IMR-90 (cell line): ENCODE data around the gene ARL10. TPM values are rescaled to one million over a fixed set of nuclear protein-coding genes. Genes with fewer than 3 reads are reported as not detected.

ENCODE experiments used
- ATAC-seq: fragments of 200-7000 bp; cut with Tn5 transposase; 2 replicates; pipeline ENCODE4 v1.9.1; 2020; ENCODE audit warnings: low read depth, mild to moderate bottlenecking, moderate library complexity
- BruUV-seq: library from RNA; stranded (reverse); fragments of 400-500 nt; replicated peaks from 2 replicates; lab custom pipeline; 2021; lab: Mats Ljungman, UMichigan
- CTCF ChIA-PET: fragments of 300-600 bp; formaldehyde crosslinking; extraction: SDS; loops from one replicate; lab custom pipeline; 2021; ENCODE audit warnings: antibody characterized with exemption; lab: Yijun Ruan, JAX
- POLR2A ChIA-PET: fragments of 300-600 bp; sonication (Branson Sonifier 250); formaldehyde crosslinking; loops from one replicate; lab custom pipeline; 2022; ENCODE audit warnings: antibody characterized with exemption; ENCODE audit not compliant: unreplicated experiment; lab: Charles Lee
- DNase-seq: peaks from one replicate; pipeline ENCODE4 v3.0.0; 2013
- H2AFZ ChIP-seq: replicated peaks from 2 replicates; pipeline ENCODE3; 2013; ENCODE audit warnings: low read length, mild to moderate bottlenecking; ENCODE audit not compliant: poor library complexity
- H2AK5ac ChIP-seq: 2 replicates; pipeline ENCODE4 v1.6.1; 2013; ENCODE audit warnings: low read depth, low read length, inconsistent platforms
- H2AK9ac ChIP-seq: replicated peaks from 2 replicates; pipeline ENCODE3; 2013; ENCODE audit warnings: mild to moderate bottlenecking, low read depth, low read length, moderate library complexity; ENCODE audit not compliant: poor library complexity
- H2BK120ac ChIP-seq: 2 replicates; pipeline ENCODE4 v1.6.1; 2013; ENCODE audit warnings: low read depth, low read length, inconsistent platforms
- H2BK15ac ChIP-seq: 3 replicates; pipeline ENCODE4 v1.6.1; 2013; ENCODE audit warnings: low read depth, low read length, inconsistent platforms
- H2BK20ac ChIP-seq: 2 replicates; pipeline ENCODE4 v1.6.1; 2013; ENCODE audit warnings: low read depth, mild to moderate bottlenecking, inconsistent platforms, low read length, moderate library complexity
- H2BK5ac ChIP-seq: 2 replicates; pipeline ENCODE4 v1.6.1; 2013; ENCODE audit warnings: mild to moderate bottlenecking, low read depth, low read length, inconsistent platforms; ENCODE audit not compliant: poor library complexity, severe bottlenecking
- H3K14ac ChIP-seq: replicated peaks from 2 replicates; pipeline ENCODE4 v1.6.1; 2013; ENCODE audit warnings: low read depth, low read length, inconsistent platforms
- H3K18ac ChIP-seq: 2 replicates; pipeline ENCODE4 v1.6.1; 2013; ENCODE audit warnings: low read depth, low read length, control low read depth
- H3K23ac ChIP-seq: 2 replicates; pipeline ENCODE4 v1.6.1; 2013; ENCODE audit warnings: low read depth, low read length, inconsistent platforms
- H3K27ac ChIP-seq: 2 replicates; pipeline ENCODE4 v1.5.1; 2013; ENCODE audit warnings: mild to moderate bottlenecking, control low read depth, low read length; ENCODE audit not compliant: insufficient read depth
- H3K27me3 ChIP-seq: 2 replicates; pipeline ENCODE4 v1.6.1; 2013; ENCODE audit warnings: low read length; ENCODE audit not compliant: control insufficient read depth, insufficient read depth
- H3K36me3 ChIP-seq: 2 replicates; pipeline ENCODE4 v1.6.1; 2013; ENCODE audit warnings: low read length, mixed read lengths; ENCODE audit not compliant: control insufficient read depth, insufficient read depth
- H3K4ac ChIP-seq: 2 replicates; pipeline ENCODE4 v1.6.1; 2013; ENCODE audit warnings: low read depth, low read length, inconsistent platforms
- H3K4me1 ChIP-seq: 2 replicates; pipeline ENCODE4 v1.6.1; 2013; ENCODE audit warnings: low read length, mixed read lengths; ENCODE audit not compliant: control insufficient read depth, insufficient read depth
- H3K4me2 ChIP-seq: 2 replicates; pipeline ENCODE4 v1.6.1; 2013; ENCODE audit warnings: low read depth, mild to moderate bottlenecking, control low read depth, low read length, moderate library complexity
- H3K4me3 ChIP-seq: 2 replicates; pipeline ENCODE4 v1.5.1; 2013; ENCODE audit warnings: low read depth, mild to moderate bottlenecking, control low read depth, low read length, moderate library complexity; ENCODE audit not compliant: insufficient read depth
- H3K56ac ChIP-seq: 2 replicates; pipeline ENCODE4 v1.6.1; 2013; ENCODE audit warnings: low read length, inconsistent platforms; ENCODE audit not compliant: insufficient read depth; ENCODE audit errors: extremely low read depth
- H3K79me1 ChIP-seq, 2 experiments: 2 replicates each; pipeline ENCODE4 v1.6.1; 2013; ENCODE audit warnings: low read length in 2 of 2, inconsistent platforms in 1 of 2, low read depth in 1 of 2
- H3K9ac ChIP-seq: 2 replicates; pipeline ENCODE4 v1.6.1; 2013; ENCODE audit warnings: low read depth, low read length, control low read depth
- H3K9me1 ChIP-seq: 2 replicates; pipeline ENCODE4 v1.6.1; 2013; ENCODE audit warnings: low read length, inconsistent platforms; ENCODE audit not compliant: insufficient read depth
- H3K9me3 ChIP-seq: 2 replicates; pipeline ENCODE4 v1.6.1; 2013; ENCODE audit warnings: low read length; ENCODE audit not compliant: control insufficient read depth, insufficient read depth
- H4K20me1 ChIP-seq: 2 replicates; pipeline ENCODE4 v1.6.1; 2013; ENCODE audit warnings: low read length, inconsistent platforms; ENCODE audit not compliant: insufficient read depth
- H4K5ac ChIP-seq: 2 replicates; pipeline ENCODE4 v1.6.1; 2013; ENCODE audit warnings: mild to moderate bottlenecking, low read depth, low read length, control low read depth
- H4K8ac ChIP-seq, 2 experiments: 2 replicates each; pipeline ENCODE4 v1.6.1; 2013; ENCODE audit warnings: low read depth in 2 of 2, low read length in 2 of 2, control low read depth in 1 of 2, inconsistent platforms in 1 of 2
- H4K91ac ChIP-seq: 2 replicates; pipeline ENCODE4 v1.6.1; 2013; ENCODE audit warnings: low read depth, low read length, inconsistent platforms; ENCODE audit not compliant: insufficient read depth
- BHLHE40 ChIP-seq: fragments of 150-350 bp; IDR thresholded peaks from 2 replicates; pipeline ENCODE4 v1.6.1; 2016; ENCODE audit warnings: mild to moderate bottlenecking, low read depth, low read length
- CEBPB ChIP-seq: IDR thresholded peaks from 2 replicates; pipeline ENCODE4 v1.6.1; 2012; ENCODE audit warnings: low read depth, low read length, improper control_type of control experiment
- CHD1 ChIP-seq: IDR thresholded peaks from 2 replicates; pipeline ENCODE4 v1.6.1; 2012; ENCODE audit warnings: low read depth, low read length, improper control_type of control experiment
- FOS ChIP-seq: fragments of 150-350 bp; IDR thresholded peaks from 2 replicates; pipeline ENCODE4 v1.6.1; 2016; ENCODE audit warnings: low read depth, low read length
- MAFK ChIP-seq: IDR thresholded peaks from 2 replicates; pipeline ENCODE4 v1.6.1; 2012; ENCODE audit warnings: low read depth, low read length, improper control_type of control experiment
- MAZ ChIP-seq: IDR thresholded peaks from 2 replicates; pipeline ENCODE4 v1.6.1; 2012; ENCODE audit warnings: low read depth, mild to moderate bottlenecking, low read length, improper control_type of control experiment, moderate library complexity, borderline replicate concordance
- MXI1 ChIP-seq: IDR thresholded peaks from 2 replicates; pipeline ENCODE4 v1.6.1; 2012; ENCODE audit warnings: low read depth, mild to moderate bottlenecking, low read length, moderate library complexity, borderline replicate concordance
- NFE2L2 ChIP-seq: fragments of 150-350 bp; IDR thresholded peaks from 2 replicates; pipeline ENCODE4 v1.6.1; 2016; ENCODE audit warnings: low read depth, mild to moderate bottlenecking, low read length
- POLR2A ChIP-seq: IDR thresholded peaks from 2 replicates; pipeline ENCODE4 v1.6.1; 2012; ENCODE audit warnings: mild to moderate bottlenecking, low read depth, low read length
- RAD21 ChIP-seq: IDR thresholded peaks from 2 replicates; pipeline ENCODE4 v1.6.1; 2012; ENCODE audit warnings: low read length, improper control_type of control experiment
- RCOR1 ChIP-seq: IDR thresholded peaks from 2 replicates; pipeline ENCODE4 v1.6.1; 2012; ENCODE audit warnings: mild to moderate bottlenecking, low read length, improper control_type of control experiment; ENCODE audit not compliant: insufficient replicate concordance
- RFX5 ChIP-seq: IDR thresholded peaks from 2 replicates; pipeline ENCODE4 v1.8.0; 2012; ENCODE audit warnings: low read depth, mild to moderate bottlenecking, low read length, moderate library complexity
- SMC3 ChIP-seq: fragments of 150-350 bp; IDR thresholded peaks from 2 replicates; pipeline ENCODE4 v1.6.1; 2016; ENCODE audit warnings: low read depth, mild to moderate bottlenecking, antibody characterized with exemption, low read length, moderate library complexity
- WGBS, 2 experiments: methylation state at CpG; one replicate each; pipeline versions ENCODE4 v1.1.5 to v1.1.7; 2013; ENCODE audit warnings: missing lambda C conversion rate in 2 of 2; ENCODE audit not compliant: insufficient read length in 1 of 2; ENCODE audit errors: extremely low coverage in 2 of 2; 5-methylcytosine and 5-hydroxymethylcytosine counted together
- dilution Hi-C: fragments of 300-500 bp; cut with HindIII; formaldehyde crosslinking; loops from one replicate; pipeline ENCODE4 v1.14.3; 2018; ENCODE audit warnings: low sequenced_read_pairs; ENCODE audit not compliant: unreplicated experiment
- in situ Hi-C: fragments of 300-500 bp; cut with MboI; formaldehyde crosslinking; loops from 3 replicates; pipeline ENCODE4 v1.14.3; 2019; ENCODE audit warnings: low sequenced_read_pairs, inconsistent platforms, mixed read lengths
- intact Hi-C: fragments of 100-400 bp; cut with micrococcal nuclease; formaldehyde crosslinking; loops from 2 replicates; pipeline ENCODE4 v1.10.0; 2022
- polyA plus RNA-seq, 3 experiments: library from polyadenylated mRNA; depleted of rRNA; stranded (reverse); fragments of >200 nt; gene quantifications; 2 replicates each; pipeline ENCODE4 v1.2.3, GENCODE V29; 2012; ENCODE audit warnings: low replicate concordance in 1 of 3
- total RNA-seq: library from RNA; depleted of rRNA; stranded (reverse); fragments of >200 nt; gene quantifications from 2 replicates; pipeline ENCODE4 v1.2.3, GENCODE V29; 2012
- TF ChIP-seq, protein P1 (sequence below): fragments of 150-350 bp; IDR thresholded peaks from 2 replicates; pipeline ENCODE4 v1.6.1; 2016; ENCODE audit warnings: low read depth, mild to moderate bottlenecking, low read length, moderate library complexity, borderline replicate concordance
- TF ChIP-seq, protein P2 (sequence below): fragments of 150-350 bp; IDR thresholded peaks from 2 replicates; pipeline ENCODE4 v1.6.1; 2017; ENCODE audit warnings: mild to moderate bottlenecking, antibody characterized with exemption, low read length, low read depth
- TF ChIP-seq, protein P3 (sequence below): conservative IDR thresholded peaks from 2 replicates; pipeline ENCODE4 v1.5.1; 2012; ENCODE audit warnings: mild to moderate bottlenecking, low read depth, low read length, improper control_type of control experiment

Gene ARL10
- total and polyA plus RNA-seq, 2 of the 4 experiments (the other 2 are of a cell fraction), result 3.6 to 6.0 TPM

GRCh38 chr5:176319827-176320554, 45.3 kb upstream of the ARL10 start:
- Histone ChIP-seq H4K8ac (no peak overlapping the region), H2BK20ac (no peak overlapping the region), H2BK120ac (no peak overlapping the region), H3K23ac (no peak overlapping the region), H3K9me3 (no peaks in the 10 kb centered on the region), H2BK5ac (no peak overlapping the region), H3K79me1 (no peaks in the 10 kb centered on the region), H3K36me3 (peaks cover 14% of the 10 kb centered on the region), H2AFZ (no peak overlapping the region), H3K9me1 (0 out of 2 replicates have a peak, but pooled peaks cover 5% of the 10 kb centered on the region), H3K4ac (no peak overlapping the region), H3K18ac (no peak overlapping the region), H3K9ac (no peak overlapping the region), H3K4me1 (no peaks in the 10 kb centered on the region), H4K20me1 (no peaks in the 10 kb centered on the region), H3K27ac (no peak overlapping the region), H4K91ac (no peak overlapping the region), H3K56ac (no peak overlapping the region), H2AK9ac (no peak overlapping the region), H2BK15ac (no peak overlapping the region), H3K4me3 (no peak overlapping the region), H3K4me2 (no peak overlapping the region), H3K14ac (no peak overlapping the region), H4K5ac (no peak overlapping the region), H3K27me3 (no peaks in the 10 kb centered on the region), H2AK5ac (no peak overlapping the region)
- ChIA-PET POLR2A (no interaction called here), CTCF (interaction anchor here (1.0 kb wide), 1 partner anchor 10 kb away, joined by 3 read pairs; no protein-coding TSS in a partner anchor)
- WGBS, 2 experiments, result no CpG with 5 or more reads among the region's 9 CpGs
- DNase-seq (peak; percentile 6), ATAC-seq (no peak)
- TF ChIP-seq FOS, result no peak
- no peak for TF ChIP-seq CEBPB
- no peak for TF ChIP-seq MXI1
- TF ChIP-seq, protein P1, sequence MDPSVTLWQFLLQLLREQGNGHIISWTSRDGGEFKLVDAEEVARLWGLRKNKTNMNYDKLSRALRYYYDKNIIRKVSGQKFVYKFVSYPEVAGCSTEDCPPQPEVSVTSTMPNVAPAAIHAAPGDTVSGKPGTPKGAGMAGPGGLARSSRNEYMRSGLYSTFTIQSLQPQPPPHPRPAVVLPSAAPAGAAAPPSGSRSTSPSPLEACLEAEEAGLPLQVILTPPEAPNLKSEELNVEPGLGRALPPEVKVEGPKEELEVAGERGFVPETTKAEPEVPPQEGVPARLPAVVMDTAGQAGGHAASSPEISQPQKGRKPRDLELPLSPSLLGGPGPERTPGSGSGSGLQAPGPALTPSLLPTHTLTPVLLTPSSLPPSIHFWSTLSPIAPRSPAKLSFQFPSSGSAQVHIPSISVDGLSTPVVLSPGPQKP, result no peak
- TF ChIP-seq MAZ, result no peak
- TF ChIP-seq SMC3, result no peak
- TF ChIP-seq, protein P2, sequence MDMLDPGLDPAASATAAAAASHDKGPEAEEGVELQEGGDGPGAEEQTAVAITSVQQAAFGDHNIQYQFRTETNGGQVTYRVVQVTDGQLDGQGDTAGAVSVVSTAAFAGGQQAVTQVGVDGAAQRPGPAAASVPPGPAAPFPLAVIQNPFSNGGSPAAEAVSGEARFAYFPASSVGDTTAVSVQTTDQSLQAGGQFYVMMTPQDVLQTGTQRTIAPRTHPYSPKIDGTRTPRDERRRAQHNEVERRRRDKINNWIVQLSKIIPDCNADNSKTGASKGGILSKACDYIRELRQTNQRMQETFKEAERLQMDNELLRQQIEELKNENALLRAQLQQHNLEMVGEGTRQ, result no peak
- TF ChIP-seq RAD21, result no peak
- TF ChIP-seq, protein P3, sequence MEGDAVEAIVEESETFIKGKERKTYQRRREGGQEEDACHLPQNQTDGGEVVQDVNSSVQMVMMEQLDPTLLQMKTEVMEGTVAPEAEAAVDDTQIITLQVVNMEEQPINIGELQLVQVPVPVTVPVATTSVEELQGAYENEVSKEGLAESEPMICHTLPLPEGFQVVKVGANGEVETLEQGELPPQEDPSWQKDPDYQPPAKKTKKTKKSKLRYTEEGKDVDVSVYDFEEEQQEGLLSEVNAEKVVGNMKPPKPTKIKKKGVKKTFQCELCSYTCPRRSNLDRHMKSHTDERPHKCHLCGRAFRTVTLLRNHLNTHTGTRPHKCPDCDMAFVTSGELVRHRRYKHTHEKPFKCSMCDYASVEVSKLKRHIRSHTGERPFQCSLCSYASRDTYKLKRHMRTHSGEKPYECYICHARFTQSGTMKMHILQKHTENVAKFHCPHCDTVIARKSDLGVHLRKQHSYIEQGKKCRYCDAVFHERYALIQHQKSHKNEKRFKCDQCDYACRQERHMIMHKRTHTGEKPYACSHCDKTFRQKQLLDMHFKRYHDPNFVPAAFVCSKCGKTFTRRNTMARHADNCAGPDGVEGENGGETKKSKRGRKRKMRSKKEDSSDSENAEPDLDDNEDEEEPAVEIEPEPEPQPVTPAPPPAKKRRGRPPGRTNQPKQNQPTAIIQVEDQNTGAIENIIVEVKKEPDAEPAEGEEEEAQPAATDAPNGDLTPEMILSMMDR, result no peak
- no peak for TF ChIP-seq POLR2A
- TF ChIP-seq RCOR1, result no peak
- no peak for TF ChIP-seq CHD1
- TF ChIP-seq RFX5, result no peak
- no peak for TF ChIP-seq BHLHE40
- no peak for TF ChIP-seq MAFK
- TF ChIP-seq NFE2L2, result no peak
- dilution Hi-C loops, result no loop called here
- in situ Hi-C loops, result no loop called here
- no TSS peak for BruUV-seq
- intact Hi-C loops, result no loop called here
